ENCODE data around the gene PCNT.

DNA sequence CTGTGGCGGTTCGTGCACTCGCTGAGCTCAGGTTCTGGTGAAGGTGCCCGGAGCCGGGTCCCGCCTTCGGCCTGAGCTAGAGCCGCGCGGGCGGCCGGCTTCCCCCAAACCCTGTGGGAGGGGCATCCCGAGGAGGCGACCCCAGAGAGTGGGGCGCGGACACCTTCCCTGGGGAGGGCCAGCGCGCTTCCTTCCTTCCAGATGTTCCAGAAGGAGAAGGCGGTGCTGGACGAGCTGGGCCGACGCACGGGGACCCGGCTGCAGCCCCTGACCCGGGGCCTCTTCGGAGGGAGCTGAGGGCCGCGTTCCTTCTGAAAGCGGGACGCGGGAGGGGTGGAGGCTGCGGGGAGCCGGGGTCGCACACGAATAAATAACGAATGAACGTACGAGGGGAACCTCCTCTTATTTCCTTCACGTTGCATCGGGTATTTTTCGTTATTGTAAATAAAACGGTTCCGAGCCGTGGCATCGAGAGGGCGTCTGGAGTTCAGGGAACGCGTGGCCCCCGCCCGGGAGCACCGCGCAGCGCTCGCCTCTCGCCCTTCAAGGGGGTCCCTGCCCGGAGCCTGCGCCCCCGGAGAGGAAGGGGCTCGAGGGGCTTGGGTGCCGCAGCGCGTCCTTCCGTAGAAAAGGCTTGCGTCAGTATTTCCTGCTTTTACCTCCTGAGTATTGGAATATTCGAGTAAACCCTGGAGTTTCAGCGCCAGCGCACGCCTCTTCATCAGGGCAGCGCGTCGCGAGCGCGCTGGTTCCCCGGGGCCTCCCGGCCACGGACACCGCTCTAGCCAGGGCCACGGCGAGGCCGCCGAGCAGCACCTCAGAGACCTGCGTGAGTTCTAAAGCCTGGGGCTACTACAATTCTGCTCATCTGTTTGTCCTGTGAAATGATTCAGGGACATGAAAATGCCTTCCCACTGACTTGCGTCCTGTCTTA is 26.4 kb upstream of the PCNT start:
- TF ChIP-seq, protein P1, sequence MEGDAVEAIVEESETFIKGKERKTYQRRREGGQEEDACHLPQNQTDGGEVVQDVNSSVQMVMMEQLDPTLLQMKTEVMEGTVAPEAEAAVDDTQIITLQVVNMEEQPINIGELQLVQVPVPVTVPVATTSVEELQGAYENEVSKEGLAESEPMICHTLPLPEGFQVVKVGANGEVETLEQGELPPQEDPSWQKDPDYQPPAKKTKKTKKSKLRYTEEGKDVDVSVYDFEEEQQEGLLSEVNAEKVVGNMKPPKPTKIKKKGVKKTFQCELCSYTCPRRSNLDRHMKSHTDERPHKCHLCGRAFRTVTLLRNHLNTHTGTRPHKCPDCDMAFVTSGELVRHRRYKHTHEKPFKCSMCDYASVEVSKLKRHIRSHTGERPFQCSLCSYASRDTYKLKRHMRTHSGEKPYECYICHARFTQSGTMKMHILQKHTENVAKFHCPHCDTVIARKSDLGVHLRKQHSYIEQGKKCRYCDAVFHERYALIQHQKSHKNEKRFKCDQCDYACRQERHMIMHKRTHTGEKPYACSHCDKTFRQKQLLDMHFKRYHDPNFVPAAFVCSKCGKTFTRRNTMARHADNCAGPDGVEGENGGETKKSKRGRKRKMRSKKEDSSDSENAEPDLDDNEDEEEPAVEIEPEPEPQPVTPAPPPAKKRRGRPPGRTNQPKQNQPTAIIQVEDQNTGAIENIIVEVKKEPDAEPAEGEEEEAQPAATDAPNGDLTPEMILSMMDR (IDR thresholded peaks at IDR 0.05; ENCODE audit: poor library complexity, severe bottlenecking) = no peak
- TF ChIP-seq TAF1 (IDR thresholded peaks at IDR 0.05; ENCODE audit: low read depth) (no peak), EZH2 (IDR thresholded peaks at IDR 0.05; ENCODE audit: borderline replicate concordance, insufficient read depth, low read length, poor library complexity, severe bottlenecking) (no peak), EP300 (conservative IDR thresholded peaks at IDR 0.05; ENCODE audit: poor library complexity, severe bottlenecking) (no peak), RAD21 (conservative IDR thresholded peaks at IDR 0.05) (no peak)
- TF ChIP-seq, protein P2, sequence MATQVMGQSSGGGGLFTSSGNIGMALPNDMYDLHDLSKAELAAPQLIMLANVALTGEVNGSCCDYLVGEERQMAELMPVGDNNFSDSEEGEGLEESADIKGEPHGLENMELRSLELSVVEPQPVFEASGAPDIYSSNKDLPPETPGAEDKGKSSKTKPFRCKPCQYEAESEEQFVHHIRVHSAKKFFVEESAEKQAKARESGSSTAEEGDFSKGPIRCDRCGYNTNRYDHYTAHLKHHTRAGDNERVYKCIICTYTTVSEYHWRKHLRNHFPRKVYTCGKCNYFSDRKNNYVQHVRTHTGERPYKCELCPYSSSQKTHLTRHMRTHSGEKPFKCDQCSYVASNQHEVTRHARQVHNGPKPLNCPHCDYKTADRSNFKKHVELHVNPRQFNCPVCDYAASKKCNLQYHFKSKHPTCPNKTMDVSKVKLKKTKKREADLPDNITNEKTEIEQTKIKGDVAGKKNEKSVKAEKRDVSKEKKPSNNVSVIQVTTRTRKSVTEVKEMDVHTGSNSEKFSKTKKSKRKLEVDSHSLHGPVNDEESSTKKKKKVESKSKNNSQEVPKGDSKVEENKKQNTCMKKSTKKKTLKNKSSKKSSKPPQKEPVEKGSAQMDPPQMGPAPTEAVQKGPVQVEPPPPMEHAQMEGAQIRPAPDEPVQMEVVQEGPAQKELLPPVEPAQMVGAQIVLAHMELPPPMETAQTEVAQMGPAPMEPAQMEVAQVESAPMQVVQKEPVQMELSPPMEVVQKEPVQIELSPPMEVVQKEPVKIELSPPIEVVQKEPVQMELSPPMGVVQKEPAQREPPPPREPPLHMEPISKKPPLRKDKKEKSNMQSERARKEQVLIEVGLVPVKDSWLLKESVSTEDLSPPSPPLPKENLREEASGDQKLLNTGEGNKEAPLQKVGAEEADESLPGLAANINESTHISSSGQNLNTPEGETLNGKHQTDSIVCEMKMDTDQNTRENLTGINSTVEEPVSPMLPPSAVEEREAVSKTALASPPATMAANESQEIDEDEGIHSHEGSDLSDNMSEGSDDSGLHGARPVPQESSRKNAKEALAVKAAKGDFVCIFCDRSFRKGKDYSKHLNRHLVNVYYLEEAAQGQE (IDR thresholded peaks at IDR 0.05; ENCODE audit: borderline replicate concordance) = no peak
